Stomach (tissue), 9 donors: ENCODE results near the gene TP53I13. TPM values are rescaled to one million over a fixed set of nuclear protein-coding genes. Genes with fewer than 3 reads are reported as not detected.
A peak's percentile ranks its signal among the peaks of the same experiment; 100 is the strongest.

Source experiments
- DNase-seq, 2 donors: peaks; one replicate each; pipeline versions ENCODE4 v3.0.0 to v3.0.0-alpha.2; 2013 to 2019
- H3K27ac ChIP-seq, 5 donors: fragments of 200-600 bp in 4 of 5; sonication (generic) in 4 of 5; one replicate each; pipeline ENCODE4 v1.5.1; 2013 to 2019; ENCODE audit warnings: mild to moderate bottlenecking in 1 of 5, moderate library complexity in 1 of 5
- H3K27me3 ChIP-seq, 3 donors: fragments of 200-600 bp; sonication (generic); one replicate each; pipeline ENCODE4 v1.5.1; 2017 to 2019; ENCODE audit warnings: mixed run types in 1 of 3
- H3K36me3 ChIP-seq, 4 donors: fragments of 200-600 bp; sonication (generic); 1 replicate in 3 of 4; 2 replicates in 1 of 4; pipeline ENCODE4 v1.5.1; 2016 to 2019
- H3K4me1 ChIP-seq, 4 donors: fragments of 200-600 bp; sonication (generic); one replicate each; pipeline ENCODE4 v1.5.1; 2016 to 2019
- H3K4me3 ChIP-seq, 4 donors: fragments of 200-600 bp; sonication (generic) in 3 of 4; one replicate each; pipeline ENCODE4 v1.5.1; 2016 to 2019; ENCODE audit warnings: mild to moderate bottlenecking in 1 of 4
- H3K9me3 ChIP-seq, 4 donors: fragments of 200-600 bp; sonication (generic); one replicate each; pipeline ENCODE4 v1.5.1; 2016 to 2019
- CTCF ChIP-seq, 7 experiments: fragments of 450-650 bp in 4 of 7; fragments of 200-600 bp in 3 of 7; sonication (generic) in 3 of 7; IDR thresholded peaks; one replicate each; pipeline ENCODE4 v1.5.1; 2016 to 2019; ENCODE audit warnings: antibody characterized with exemption in 7 of 7, control low read depth in 2 of 7, mild to moderate bottlenecking in 1 of 7
- EP300 ChIP-seq: sonication (generic); formaldehyde crosslinking; IDR thresholded peaks from one replicate; pipeline ENCODE4 v1.6.1; 2017; ENCODE audit warnings: antibody characterized with exemption
- POLR2A ChIP-seq, 4 donors: fragments of 450-650 bp; IDR thresholded peaks; one replicate each; pipeline ENCODE4 v1.6.1; 2016; ENCODE audit warnings: antibody characterized with exemption in 4 of 4, control low read depth in 2 of 4, mild to moderate bottlenecking in 1 of 4, moderate library complexity in 1 of 4
- POLR2AphosphoS5 ChIP-seq, 3 donors: sonication (generic); formaldehyde crosslinking; IDR thresholded peaks; one replicate each; pipeline ENCODE4 v1.6.1; 2016; ENCODE audit warnings: antibody characterized with exemption in 3 of 3
- WGBS, 5 donors: extraction: QIAGEN DNeasy Blood & Tissue Kit in 3 of 5; methylation state at CpG; one replicate each; pipeline versions ENCODE4 v1.1.5 to v1.1.7; 2013 to 2018; 5-methylcytosine and 5-hydroxymethylcytosine counted together
- intact Hi-C: fragments of 100-400 bp; cut with DNase I; formaldehyde crosslinking; loops from one replicate; pipeline ENCODE4 v1.15.1; 2023; ENCODE audit warnings: low total_unique reads
- polyA plus RNA-seq, 3 donors: library from polyadenylated mRNA; stranded (reverse); fragments of 200-250 nt; gene quantifications; one replicate each; pipeline ENCODE4 v1.2.3, GENCODE V29; 2013
- total RNA-seq, 5 donors: library from RNA; depleted of rRNA; stranded (reverse); fragments of >200 nt; gene quantifications; one replicate each; pipeline versions ENCODE4 v1.1.0 to v1.2.3, GENCODE V29; 2014 to 2016
- donor health status: healthy with polysubstance abuse.
- donor health status: Bipolar disorder and iron deficiency.
- donor health status: healthy.

TP53I13 gene
- total and polyA plus RNA-seq, 8 donors = 27.7 to 299 (median 64.1) TPM

- H3K27me3 ChIP-seq = no peaks in the 10 kb centered on the region
- H3K27ac ChIP-seq = peak overlapping the region; percentile 87 to 94 (median 91)
- intact Hi-C loops = no loop called here
- peak; percentile 59 to 71 for DNase-seq
- no peaks in the 10 kb centered on the region for H3K9me3 ChIP-seq
- H3K4me3 ChIP-seq = peak overlapping the region; percentile 47 to 89 (median 60)
- H3K4me1 ChIP-seq = peaks cover 27 to 72% (median 66%) of the 10 kb centered on the region in 4 donors
- WGBS, 5 donors = 5 to 15% (median 12%) methylated on average over 36 to 55 of the region's 55 CpGs
- TF ChIP-seq CTCF (IDR thresholded peaks at IDR 0.05) (no peak), POLR2A (IDR thresholded peaks at IDR 0.05) (no peak), EP300 (no peak)
- peaks cover 0 to 19% (median 14%) of the 10 kb centered on the region in 4 donors for H3K36me3 ChIP-seq
Measured at GRCh38 chr17:29565643-29566472, 2.6 kb upstream of the TP53I13 start.

GRCh38 chr17:29566473-29567303, 1.8 kb upstream of the TP53I13 start, which contains the start of gene ABHD15:
Gene ABHD15 (minus strand): TSS chr17:29567037. CDS start chr17:29566966, 71 bp downstream.
- TF ChIP-seq CTCF (IDR thresholded peaks at IDR 0.05) (no peak), POLR2A (IDR thresholded peaks at IDR 0.05) (peak in 1 of 4 donors; percentile 34), EP300 (no peak), POLR2AphosphoS5 (IDR thresholded peaks at IDR 0.05) (peak in 2 of 3 donors; percentile 75 to 79)

GRCh38 chr17:29567304-29567553, 1.3 kb upstream of the TP53I13 start:
- H3K36me3 ChIP-seq = peaks cover 0 to 13% (median 11%) of the 10 kb centered on the region in 4 donors
- no peaks in the 10 kb centered on the region for H3K27me3 ChIP-seq
- WGBS, 5 donors = 0 to 1% (median 1%) methylated on average over 6 to 27 of the region's 27 CpGs
- TF ChIP-seq POLR2A (IDR thresholded peaks at IDR 0.05) (no peak), EP300 (no peak), POLR2AphosphoS5 (IDR thresholded peaks at IDR 0.05) (no peak), CTCF (IDR thresholded peaks at IDR 0.05) (no peak)
- H3K4me3 ChIP-seq = peak overlapping the region; percentile 47 to 89 (median 60)
- H3K9me3 ChIP-seq = no peaks in the 10 kb centered on the region
- peaks cover 29 to 73% (median 69%) of the 10 kb centered on the region in 4 donors for H3K4me1 ChIP-seq
- H3K27ac ChIP-seq = peak overlapping the region; percentile 87 to 94 (median 91)
- intact Hi-C loops = no loop called here
- DNase-seq = no peak

More at GRCh38 chr17:29566473-29567303, 1.8 kb upstream of the TP53I13 start, which contains the start of gene ABHD15:
- H3K9me3 ChIP-seq = no peaks in the 10 kb centered on the region
- peaks cover 0 to 14% (median 13%) of the 10 kb centered on the region in 4 donors for H3K36me3 ChIP-seq
- peak within 1 kb of the TSS; percentile 47 to 89 (median 60) for H3K4me3 ChIP-seq
- peak; percentile 79 to 91 for DNase-seq
- H3K4me1 ChIP-seq = peaks cover 27 to 73% (median 66%) of the 10 kb centered on the region in 4 donors
- peak within 1 kb of the TSS; percentile 87 to 94 (median 91) for H3K27ac ChIP-seq
- H3K27me3 ChIP-seq = no peaks in the 10 kb centered on the region
- 0 to 2% (median 1%) methylated on average over 12 to 94 of the region's 94 CpGs for WGBS, 5 donors
- intact Hi-C loops = no loop called here
